ENCODE measurements around the gene TMED9.
A peak's percentile ranks its signal among the peaks of the same experiment; 100 is the strongest.

The TMED9 gene

GRCh38 chr5:177576169-177576568 lies 15.8 kb upstream of the TMED9 start:
- H3K4me3 ChIP-seq (ENCODE audit: low read depth, low read length), result no peak overlapping the region
- TF ChIP-seq, protein P1, sequence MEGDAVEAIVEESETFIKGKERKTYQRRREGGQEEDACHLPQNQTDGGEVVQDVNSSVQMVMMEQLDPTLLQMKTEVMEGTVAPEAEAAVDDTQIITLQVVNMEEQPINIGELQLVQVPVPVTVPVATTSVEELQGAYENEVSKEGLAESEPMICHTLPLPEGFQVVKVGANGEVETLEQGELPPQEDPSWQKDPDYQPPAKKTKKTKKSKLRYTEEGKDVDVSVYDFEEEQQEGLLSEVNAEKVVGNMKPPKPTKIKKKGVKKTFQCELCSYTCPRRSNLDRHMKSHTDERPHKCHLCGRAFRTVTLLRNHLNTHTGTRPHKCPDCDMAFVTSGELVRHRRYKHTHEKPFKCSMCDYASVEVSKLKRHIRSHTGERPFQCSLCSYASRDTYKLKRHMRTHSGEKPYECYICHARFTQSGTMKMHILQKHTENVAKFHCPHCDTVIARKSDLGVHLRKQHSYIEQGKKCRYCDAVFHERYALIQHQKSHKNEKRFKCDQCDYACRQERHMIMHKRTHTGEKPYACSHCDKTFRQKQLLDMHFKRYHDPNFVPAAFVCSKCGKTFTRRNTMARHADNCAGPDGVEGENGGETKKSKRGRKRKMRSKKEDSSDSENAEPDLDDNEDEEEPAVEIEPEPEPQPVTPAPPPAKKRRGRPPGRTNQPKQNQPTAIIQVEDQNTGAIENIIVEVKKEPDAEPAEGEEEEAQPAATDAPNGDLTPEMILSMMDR (IDR thresholded peaks at IDR 0.05; ENCODE audit: borderline replicate concordance, insufficient read depth, low read depth, low read length), result no peak

- TF ChIP-seq, protein P1 (IDR thresholded peaks at IDR 0.05; ENCODE audit: borderline replicate concordance, insufficient read depth, low read depth, low read length), result no peak
Measured at GRCh38 chr5:177578316-177578715, 13.7 kb upstream of the TMED9 start.

DNA sequence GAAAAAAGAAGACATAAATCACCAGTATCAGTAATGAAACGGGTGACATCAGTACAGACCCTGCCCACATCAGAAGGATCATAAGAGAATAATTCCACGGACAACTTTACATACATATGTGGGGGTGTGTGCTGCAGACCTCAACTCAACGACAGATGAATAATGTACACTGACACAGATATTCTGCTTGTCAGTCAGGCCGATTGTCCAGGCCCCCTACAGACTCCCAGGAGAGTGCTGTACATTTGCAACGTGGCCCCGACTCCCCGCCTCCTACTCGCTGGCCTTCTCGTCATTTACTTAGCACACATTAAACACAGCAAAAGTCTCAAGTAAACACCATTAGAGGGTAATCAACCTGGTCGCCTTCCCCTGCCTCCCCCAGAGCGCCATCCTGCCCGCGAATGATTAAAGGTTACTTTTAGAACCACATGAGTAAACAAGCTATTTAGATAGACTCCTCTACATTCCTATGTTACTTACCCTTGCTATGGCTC lies 3.5 kb upstream of the TMED9 start:
- no peak overlapping the region for H3K4me3 ChIP-seq (ENCODE audit: low read depth, low read length)
- TF ChIP-seq, protein P1 (IDR thresholded peaks at IDR 0.05; ENCODE audit: borderline replicate concordance, insufficient read depth, low read depth, low read length), result no peak

More at GRCh38 chr5:177578316-177578715, 13.7 kb upstream of the TMED9 start:
- H3K4me3 ChIP-seq (ENCODE audit: low read depth, low read length), result no peak overlapping the region

- TF ChIP-seq, protein P1 (IDR thresholded peaks at IDR 0.05; ENCODE audit: borderline replicate concordance, insufficient read depth, low read depth, low read length), result no peak
- no peak overlapping the region for H3K4me3 ChIP-seq (ENCODE audit: low read depth, low read length)
Measured at GRCh38 chr5:177590406-177590805, 1.6 kb upstream of the TMED9 start.

- TF ChIP-seq, protein P1 (IDR thresholded peaks at IDR 0.05; ENCODE audit: borderline replicate concordance, insufficient read depth, low read depth, low read length), result no peak
- H3K4me3 ChIP-seq (ENCODE audit: low read depth, low read length), result peak overlapping the region; percentile 93
Measured at GRCh38 chr5:177591690-177592009, 353 bp upstream of the TMED9 start.

- peak overlapping the region; percentile 93 for H3K4me3 ChIP-seq (ENCODE audit: low read depth, low read length)
- TF ChIP-seq, protein P1 (IDR thresholded peaks at IDR 0.05; ENCODE audit: borderline replicate concordance, insufficient read depth, low read depth, low read length), result no peak
Measured at GRCh38 chr5:177592905-177593304, 902 bp downstream of the TMED9 start.

DNA sequence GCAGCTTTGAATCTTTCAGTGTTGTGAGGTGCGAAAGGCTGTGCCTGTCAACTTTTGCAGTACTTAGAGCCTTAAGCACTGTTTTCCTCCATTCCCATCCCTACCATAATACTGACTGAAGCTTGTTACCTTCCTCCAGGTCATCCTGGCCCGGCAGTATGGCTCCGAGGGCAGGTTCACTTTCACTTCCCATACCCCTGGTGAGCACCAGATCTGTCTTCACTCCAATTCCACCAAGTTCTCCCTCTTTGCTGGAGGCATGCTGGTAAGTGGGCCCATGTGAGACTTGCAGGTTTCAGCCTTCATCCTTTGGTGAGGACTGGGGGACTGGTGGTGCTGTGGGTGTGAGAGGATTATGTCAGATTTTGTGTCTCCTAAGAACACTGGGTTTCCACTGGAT lies 1.5 kb downstream of the TMED9 start:
- TF ChIP-seq, protein P1 (IDR thresholded peaks at IDR 0.05; ENCODE audit: borderline replicate concordance, insufficient read depth, low read depth, low read length), result no peak
- no peak overlapping the region for H3K4me3 ChIP-seq (ENCODE audit: low read depth, low read length)
